HG03159 (cell line): ENCODE measurements around the gene ZNF219.

Experiments used
- ATAC-seq: cut with Tn5 transposase; IDR thresholded peaks from one replicate; pipeline ENCODE4 v1.9.1; 2021; ENCODE audit warnings: mild to moderate bottlenecking, moderate library complexity; ENCODE audit not compliant: unreplicated experiment

The ZNF219 gene

GRCh38 chr14:21088687-21089086 is 9.8 kb downstream of the ZNF219 start:
- no peak for ATAC-seq

- peak; percentile 71 for ATAC-seq
Observed at GRCh38 chr14:21087294-21088091, 11.0 kb downstream of the ZNF219 start.

- ATAC-seq: no peak
Observed at GRCh38 chr14:21086908-21087293, 11.6 kb downstream of the ZNF219 start.

DNA sequence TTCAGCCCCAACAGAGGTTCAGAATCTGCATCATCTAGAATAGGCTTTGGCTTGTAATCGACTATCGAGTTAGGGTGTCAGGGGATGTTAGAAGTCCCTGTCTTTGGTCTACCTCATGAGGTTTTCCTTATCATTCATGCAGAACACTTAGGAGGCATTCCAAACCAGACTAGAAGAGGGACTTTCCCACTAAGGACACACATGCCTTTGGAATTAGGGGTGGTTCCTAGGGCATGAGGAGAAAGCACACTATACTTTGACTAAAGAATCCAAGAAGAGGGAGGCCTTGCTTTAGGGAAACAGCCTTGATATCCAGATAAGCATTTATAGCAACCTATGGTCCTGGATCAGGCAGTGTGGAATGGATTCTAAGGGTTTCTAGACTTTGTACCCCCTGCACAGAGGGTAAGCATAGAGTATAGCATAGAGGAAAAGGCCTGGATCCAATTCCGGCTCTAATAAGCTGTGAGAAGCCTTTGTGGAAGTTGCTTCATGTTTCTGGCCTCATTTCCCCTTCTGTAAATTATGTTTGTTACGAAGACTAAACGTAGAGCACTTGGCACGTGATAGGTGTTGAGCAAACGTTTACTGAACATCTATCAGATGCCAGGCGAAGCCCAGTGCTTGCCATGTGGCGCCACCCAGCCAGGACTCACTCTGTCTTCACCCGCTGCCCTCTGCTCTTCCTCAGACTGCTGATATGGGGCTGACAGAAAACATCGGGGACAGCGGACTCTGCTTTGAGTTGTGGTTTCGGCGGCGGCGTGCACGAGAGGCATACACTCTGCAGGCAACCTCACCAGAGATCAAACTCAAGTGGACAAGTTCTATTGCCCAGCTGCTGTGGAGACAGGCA is 13.2 kb downstream of the ZNF219 start:
- ATAC-seq: no peak

- ATAC-seq: no peak
Observed at GRCh38 chr14:21084396-21084795, 14.1 kb downstream of the ZNF219 start.

DNA sequence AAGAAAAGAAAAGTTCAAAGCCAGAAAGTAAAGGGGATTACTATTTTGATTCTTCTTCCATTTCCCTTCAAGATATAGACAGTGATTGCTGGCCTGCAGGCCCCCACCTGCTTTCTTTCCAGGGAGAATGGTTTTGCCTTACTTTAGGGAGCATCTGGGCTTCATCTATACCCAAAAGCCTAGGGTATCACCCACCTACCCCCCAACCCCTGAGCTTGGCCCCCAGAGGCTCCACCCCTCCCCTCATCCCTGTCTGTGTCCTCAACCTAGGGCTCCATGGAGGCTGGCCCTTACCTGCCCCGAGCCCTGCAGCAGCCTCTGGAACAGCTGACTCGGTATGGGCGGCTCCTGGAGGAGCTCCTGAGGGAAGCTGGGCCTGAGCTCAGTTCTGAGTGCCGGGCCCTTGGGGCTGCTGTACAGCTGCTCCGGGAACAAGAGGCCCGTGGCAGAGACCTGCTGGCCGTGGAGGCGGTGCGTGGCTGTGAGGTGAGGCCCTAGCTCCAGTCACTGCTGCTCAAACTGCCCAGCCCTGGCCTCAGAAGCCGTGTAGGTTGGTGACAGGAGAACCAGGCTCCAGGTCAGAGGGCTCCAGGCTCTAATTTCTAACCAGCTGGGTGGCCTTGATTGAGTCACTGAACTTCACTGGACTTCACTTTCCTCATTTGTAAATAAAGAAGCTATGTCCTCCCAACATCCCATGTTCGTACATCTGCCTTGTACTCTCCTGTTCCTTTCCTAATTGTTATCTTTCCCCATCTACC is 14.7 kb downstream of the ZNF219 start:
- no peak for ATAC-seq

GRCh38 chr14:21081521-21082142 is 16.8 kb downstream of the ZNF219 start:
- ATAC-seq: no peak

DNA sequence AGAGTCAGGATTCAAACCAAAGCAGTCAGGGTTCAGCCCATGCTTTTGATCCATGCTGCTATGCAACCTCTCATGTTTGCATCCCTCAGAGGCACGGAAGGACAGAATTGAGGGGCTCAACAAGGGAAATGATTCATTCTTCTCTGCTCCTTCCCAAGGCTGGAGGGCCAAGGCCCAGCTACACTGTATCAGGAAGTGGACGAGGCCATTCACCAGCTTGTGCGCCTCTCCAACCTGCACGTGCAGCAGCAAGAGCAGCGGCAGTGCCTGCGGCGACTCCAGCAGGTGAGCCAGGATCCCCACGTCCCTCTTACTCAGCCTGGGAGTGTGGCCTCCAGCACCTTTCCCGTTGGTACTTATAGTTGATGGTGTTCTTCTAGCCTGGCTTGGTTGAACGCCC is 19.7 kb downstream of the ZNF219 start:
- ATAC-seq: no peak

GRCh38 chr14:21078287-21078686 is 20.2 kb downstream of the ZNF219 start:
- ATAC-seq: no peak

- ATAC-seq: no peak
Observed at GRCh38 chr14:21077672-21078071, 20.8 kb downstream of the ZNF219 start.

- no peak for ATAC-seq
Observed at GRCh38 chr14:21075719-21076437, 22.6 kb downstream of the ZNF219 start.

- ATAC-seq: no peak
Observed at GRCh38 chr14:21074398-21075272, 23.8 kb downstream of the ZNF219 start.

GRCh38 chr14:21073921-21074320 is 24.5 kb downstream of the ZNF219 start:
- no peak for ATAC-seq

GRCh38 chr14:21072781-21073339 is 25.6 kb downstream of the ZNF219 start:
- no peak for ATAC-seq

- ATAC-seq: no peak
Observed at GRCh38 chr14:21072031-21072473, 26.4 kb downstream of the ZNF219 start.

GRCh38 chr14:21071225-21072030 is 27.0 kb downstream of the ZNF219 start:
- peak; percentile 72 for ATAC-seq

- peak; percentile 29 for ATAC-seq
Observed at GRCh38 chr14:21070610-21071224, 27.7 kb downstream of the ZNF219 start.
